ENCODE results near the gene FOXR1.
A peak's percentile ranks its signal among the peaks of the same experiment; 100 is the strongest.
"Not testable (repeated sequence)": the region's sequence is repeated elsewhere in the genome, so short reads cannot be mapped to it uniquely, and the experiment has no call there.

Gene FOXR1

GRCh38 chr11:118991486-118992038 lies 20.0 kb downstream of the FOXR1 start:
- not testable (repeated sequence) for FAIRE-seq

DNA sequence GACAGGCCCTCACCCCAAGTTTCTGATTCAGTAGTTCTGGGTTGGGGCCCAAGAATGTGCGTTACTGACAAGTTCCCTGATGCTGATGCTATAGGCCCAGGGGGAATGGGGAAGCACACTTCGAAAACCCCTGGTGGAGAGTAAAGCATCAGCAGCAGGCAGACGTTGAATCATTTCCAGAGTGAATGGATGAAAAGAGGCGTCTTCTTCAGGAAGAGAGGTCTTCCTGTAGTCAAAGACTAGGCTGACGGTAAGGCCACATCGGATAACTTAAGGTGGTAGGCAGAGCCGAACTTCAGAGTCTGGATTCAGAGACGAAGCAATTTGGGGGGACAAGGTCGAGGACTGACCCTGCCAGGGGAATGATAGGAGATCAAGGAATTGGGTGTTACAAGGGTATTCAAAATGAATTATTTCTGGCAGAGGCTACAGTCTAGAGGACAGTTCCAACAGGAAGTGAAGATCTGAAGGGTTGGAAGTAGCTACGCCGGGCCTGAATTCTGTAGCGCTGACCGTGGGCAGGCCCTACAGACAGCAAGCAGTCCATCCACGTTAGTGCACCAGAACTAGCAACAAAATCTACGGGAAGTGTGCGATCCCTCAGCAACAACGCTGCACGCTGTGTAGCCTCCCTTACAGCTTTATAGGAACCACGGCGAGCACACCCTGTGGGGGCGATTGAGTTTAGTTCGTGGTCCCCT lies 25.5 kb downstream of the FOXR1 start:
- DNase-seq (ENCODE audit: extremely low spot score, insufficient read length, low read depth) (peak; percentile 39), FAIRE-seq (peak; percentile 78)

More at GRCh38 chr11:118991486-118992038, 20.0 kb downstream of the FOXR1 start:
- DNase-seq (ENCODE audit: extremely low spot score, insufficient read length, low read depth): not testable (repeated sequence)

DNA sequence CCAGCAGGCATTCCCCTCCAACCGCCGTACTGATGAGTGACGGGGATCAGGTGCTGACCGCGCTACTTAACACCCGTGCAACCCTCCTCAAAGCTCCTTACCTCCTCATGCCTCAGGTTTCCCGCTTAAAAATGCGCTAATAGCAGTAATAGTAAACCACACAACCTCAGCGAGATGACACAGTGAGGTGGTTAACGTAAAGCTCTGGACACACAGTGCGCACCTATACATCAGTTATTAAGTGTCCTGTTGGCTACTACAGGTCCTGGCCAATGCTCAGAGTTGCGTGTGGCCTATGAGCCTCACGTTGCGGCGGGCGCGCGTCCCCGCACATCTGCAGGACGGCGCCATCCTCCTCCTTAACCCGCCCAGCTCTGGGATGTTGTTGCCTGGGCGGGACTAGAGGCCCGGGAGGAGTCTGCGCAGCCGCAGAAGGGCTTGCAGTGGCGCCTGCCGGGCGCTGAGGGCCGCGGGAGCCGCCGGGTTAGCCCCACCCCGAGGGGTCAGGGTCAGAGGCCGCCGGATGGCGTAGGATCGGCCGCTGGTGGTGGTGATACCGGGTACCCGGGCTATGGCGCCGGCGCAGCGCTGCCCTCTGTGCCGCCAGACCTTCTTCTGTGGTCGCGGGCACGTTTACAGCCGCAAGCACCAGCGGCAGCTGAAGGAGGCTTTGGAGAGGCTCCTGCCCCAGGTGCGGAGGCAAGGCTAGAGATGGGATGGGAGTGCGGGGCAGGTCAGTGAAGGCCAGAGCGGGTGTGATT lies 26.2 kb downstream of the FOXR1 start, which contains the start of gene CENATAC:
TSS of gene CENATAC (plus strand) at position 512 of the 761 bp plus-strand sequence. CDS start at position 572, 60 bp downstream.
- FAIRE-seq: peak; percentile 88
- peak; percentile 98 for DNase-seq (ENCODE audit: extremely low spot score, insufficient read length, low read depth)

- DNase-seq (ENCODE audit: extremely low spot score, insufficient read length, low read depth) (no peak), FAIRE-seq (no peak)
These were observed 26.8 kb downstream of the FOXR1 start for GRCh38 chr11:118998388-118998717.

DNA sequence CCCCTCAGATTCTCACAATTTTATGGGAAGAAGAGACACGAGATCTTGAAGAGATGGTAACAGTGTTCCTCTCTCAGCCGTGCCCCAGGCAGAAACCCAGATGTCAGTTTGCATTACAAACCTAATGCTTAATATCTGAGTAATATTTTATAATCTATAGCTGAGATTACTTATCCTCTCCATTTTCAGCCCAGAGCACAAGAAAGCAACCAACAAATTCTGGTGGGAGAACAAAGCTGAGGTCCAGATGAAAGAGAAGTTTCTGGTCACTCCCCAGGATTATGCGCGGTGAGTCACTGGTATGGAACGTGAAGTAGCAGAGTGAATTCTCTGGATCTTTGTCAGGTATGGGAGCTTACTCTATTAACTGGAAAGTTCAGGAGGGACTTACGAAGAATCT lies 27.3 kb downstream of the FOXR1 start:
- DNase-seq (ENCODE audit: extremely low spot score, insufficient read length, low read depth): no peak
- no peak for FAIRE-seq

GRCh38 chr11:119000906-119001305 lies 29.3 kb downstream of the FOXR1 start:
- FAIRE-seq: no peak
- no peak for DNase-seq (ENCODE audit: extremely low spot score, insufficient read length, low read depth)

DNA sequence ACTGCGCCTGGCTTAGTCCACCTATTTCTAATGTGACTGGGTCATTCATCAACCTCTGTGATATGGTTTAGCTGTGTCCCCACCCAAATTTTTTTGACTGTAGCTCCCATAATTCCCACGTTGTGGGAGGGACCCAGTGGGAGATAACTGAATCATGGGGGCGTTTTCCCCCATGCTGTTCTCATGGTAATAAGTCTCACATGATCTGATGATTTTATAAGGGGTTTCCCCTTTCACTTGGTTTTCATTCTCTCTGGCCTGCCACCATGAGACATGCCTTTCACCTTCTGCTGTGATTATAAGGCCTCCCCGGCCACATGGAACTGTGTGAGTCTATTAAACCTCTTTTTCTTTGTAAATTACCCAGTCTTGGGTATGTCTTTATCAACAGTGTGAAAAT lies 35.1 kb downstream of the FOXR1 start:
- DNase-seq (ENCODE audit: extremely low spot score, insufficient read length, low read depth) (no peak), FAIRE-seq (no peak)

- FAIRE-seq (no peak), DNase-seq (ENCODE audit: extremely low spot score, insufficient read length, low read depth) (no peak)
These were observed 40.0 kb downstream of the FOXR1 start for GRCh38 chr11:119011476-119012053.

- FAIRE-seq (no peak), DNase-seq (ENCODE audit: extremely low spot score, insufficient read length, low read depth) (no peak)
These were observed 41.1 kb downstream of the FOXR1 start for GRCh38 chr11:119012629-119013170.

DNA sequence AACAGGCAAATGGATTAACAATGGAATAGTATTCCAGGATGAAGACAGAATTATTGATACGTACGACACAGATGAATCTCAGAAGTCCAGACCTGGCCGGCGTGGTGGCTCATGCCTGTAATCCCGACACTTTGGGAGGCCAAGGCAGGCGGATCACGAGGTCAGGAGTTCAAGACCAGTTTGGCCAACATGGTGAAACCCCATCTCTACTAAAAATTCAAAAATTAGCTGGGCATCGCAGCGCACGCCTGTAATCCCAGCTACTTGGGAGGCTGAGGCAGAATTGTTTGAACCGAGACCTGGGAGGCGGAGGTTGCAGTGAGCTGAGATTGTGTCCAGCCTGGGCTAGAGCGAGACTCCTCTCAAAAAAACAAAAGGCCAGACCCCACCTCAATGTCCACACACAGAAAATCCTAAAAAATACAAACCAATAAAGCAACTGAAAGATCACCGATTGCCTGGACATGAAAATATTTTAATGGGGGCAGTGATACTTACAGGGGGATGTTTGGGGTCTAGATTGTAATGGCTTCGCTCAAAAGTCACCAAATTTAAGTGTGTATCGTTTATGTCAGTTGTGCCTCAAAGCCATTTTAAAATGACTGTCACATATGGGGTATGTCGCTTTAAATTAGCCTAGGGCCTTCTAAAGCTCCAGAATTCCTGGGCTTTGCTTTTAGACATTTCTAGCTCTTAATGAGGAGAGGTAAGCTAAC lies 42.8 kb downstream of the FOXR1 start:
- FAIRE-seq: no peak
- DNase-seq (ENCODE audit: extremely low spot score, insufficient read length, low read depth): no peak

DNA sequence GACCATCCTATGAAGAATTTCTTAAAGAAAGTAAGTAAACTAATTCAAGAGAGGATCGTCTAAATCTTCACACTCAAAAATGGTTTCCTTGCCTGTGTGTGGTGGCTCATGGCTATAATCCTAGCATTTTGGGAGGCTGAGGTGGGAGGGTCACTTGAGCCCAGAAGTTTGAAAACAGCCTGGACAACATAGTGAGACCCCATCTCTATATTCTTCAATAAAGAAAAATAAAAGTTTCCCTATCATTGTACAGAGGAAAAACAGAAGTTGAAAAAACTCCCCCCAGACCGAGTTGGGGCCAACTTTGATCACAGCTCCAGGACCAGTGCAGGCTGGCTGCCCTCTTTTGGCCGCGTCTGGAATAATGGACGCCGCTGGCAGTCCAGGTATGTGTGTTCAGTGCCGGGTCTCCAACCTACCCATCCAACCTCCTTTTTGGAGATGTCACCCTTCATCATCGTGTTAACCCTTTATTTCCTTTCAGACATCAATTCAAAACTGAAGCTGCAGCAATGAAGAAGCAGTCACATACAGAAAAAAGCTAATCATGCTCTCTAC lies 43.6 kb downstream of the FOXR1 start:
- FAIRE-seq: no peak

GRCh38 chr11:119016216-119017009 lies 44.9 kb downstream of the FOXR1 start:
- FAIRE-seq (no peak), DNase-seq (ENCODE audit: extremely low spot score, insufficient read length, low read depth) (no peak)

More for the DNA sequence above, 43.6 kb downstream of the FOXR1 start:
- no peak for DNase-seq (ENCODE audit: extremely low spot score, insufficient read length, low read depth)

DNA sequence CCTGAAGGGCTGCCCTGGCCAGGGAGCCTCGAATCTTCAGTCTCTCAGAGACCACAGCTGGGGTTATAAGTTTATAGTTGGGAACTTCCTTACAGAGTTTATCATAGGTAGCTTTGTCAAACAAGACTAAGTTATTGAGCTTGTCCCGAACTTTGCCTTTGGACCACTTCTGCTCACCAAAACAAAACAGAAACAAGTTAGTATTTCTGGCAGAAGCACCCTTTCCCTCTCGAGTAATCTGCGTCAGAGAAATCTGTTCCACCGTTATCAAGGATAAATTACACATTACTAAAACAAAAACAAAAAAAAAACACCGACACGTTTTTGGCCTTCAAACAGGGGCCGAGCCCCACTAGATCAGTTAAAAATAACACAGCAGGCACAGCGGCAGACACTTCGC lies 45.8 kb downstream of the FOXR1 start:
- not testable (repeated sequence) for DNase-seq (ENCODE audit: extremely low spot score, insufficient read length, low read depth); FAIRE-seq

- peak; percentile 84 for DNase-seq (ENCODE audit: extremely low spot score, insufficient read length, low read depth)
These were observed 46.7 kb downstream of the FOXR1 start, which contains the start of the genes RPS25 and TRAPPC4 for GRCh38 chr11:119018074-119018938. Gene RPS25, minus strand, starts transcription at chr11:119018343. Its CDS starts 59 bp downstream, at chr11:119018284. Gene TRAPPC4, plus strand, starts transcription at chr11:119018766. Its CDS starts 30 bp downstream, at chr11:119018796.

DNA sequence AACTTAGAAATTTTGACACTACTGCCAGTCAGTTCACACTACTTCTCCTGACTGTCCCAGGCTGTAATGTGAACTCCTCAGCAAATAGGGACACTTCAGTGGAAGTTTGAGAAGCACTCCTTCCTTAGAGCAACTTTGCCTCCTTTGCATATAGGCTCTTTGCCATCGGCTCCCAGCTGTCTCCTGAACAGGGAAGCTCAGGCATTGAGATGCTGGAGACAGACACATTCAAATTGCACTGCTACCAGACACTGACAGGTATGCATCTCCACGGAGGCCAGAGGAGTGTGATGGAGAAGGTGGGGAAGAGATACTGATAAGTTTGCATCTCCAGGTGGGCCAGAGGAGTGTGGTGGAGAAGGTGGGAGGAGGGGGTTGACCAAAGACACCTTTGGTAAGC lies 48.4 kb downstream of the FOXR1 start:
- FAIRE-seq: no peak
- DNase-seq (ENCODE audit: extremely low spot score, insufficient read length, low read depth): no peak

More at GRCh38 chr11:119018074-119018938, 46.7 kb downstream of the FOXR1 start, which contains the start of the genes RPS25 and TRAPPC4:
- FAIRE-seq: peak; percentile 94

DNA sequence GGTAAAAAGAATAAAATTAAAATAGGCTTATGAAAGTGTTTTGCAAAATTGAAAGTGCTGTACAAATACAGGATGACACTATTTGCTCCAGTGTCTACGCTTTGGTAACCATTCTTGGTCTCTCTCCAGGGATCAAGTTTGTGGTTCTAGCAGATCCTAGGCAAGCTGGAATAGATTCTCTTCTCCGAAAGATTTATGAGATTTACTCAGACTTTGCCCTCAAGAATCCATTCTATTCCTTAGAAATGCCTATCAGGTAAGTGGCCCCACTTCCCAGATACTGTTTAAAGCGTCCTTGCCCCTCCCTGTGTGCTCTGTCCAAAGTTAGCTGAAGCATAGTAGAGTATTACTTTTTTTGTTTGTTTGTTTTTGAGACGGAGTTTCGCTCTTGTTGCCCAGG lies 50.1 kb downstream of the FOXR1 start:
- DNase-seq (ENCODE audit: extremely low spot score, insufficient read length, low read depth) (no peak), FAIRE-seq (no peak)

DNA sequence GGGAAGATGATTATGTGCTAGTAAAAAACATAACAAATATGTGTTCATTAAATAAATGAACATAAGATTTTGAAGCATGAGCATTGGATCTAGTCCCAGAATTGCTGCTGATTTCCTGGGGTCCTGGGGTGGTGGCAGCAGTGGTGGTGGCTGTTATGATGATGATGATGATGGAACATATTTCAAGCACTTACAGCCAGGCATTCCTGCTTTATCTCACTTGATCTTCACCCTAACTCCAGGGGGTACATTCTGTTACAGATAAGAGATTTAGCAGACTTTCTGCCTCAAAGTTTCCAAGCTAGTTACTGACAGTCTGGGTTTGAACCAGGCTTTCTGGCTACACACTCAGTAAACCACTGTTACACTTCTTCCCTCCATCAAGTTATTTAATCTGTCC lies 52.2 kb downstream of the FOXR1 start:
- FAIRE-seq: no peak

More for the DNA sequence above, 52.2 kb downstream of the FOXR1 start:
- no peak for DNase-seq (ENCODE audit: extremely low spot score, insufficient read length, low read depth)
